ENCODE measurements around the gene CEL. TPM values are rescaled to one million over a fixed set of nuclear protein-coding genes. Genes with fewer than 3 reads are reported as not detected.
"Not testable (repeated sequence)": the region's sequence is repeated elsewhere in the genome, so short reads cannot be mapped to it uniquely, and the experiment has no call there.

Gene CEL
- total RNA-seq, 4 donors from 2014 or later, result 0.38 to 31.2 (median 8.4) TPM

DNA sequence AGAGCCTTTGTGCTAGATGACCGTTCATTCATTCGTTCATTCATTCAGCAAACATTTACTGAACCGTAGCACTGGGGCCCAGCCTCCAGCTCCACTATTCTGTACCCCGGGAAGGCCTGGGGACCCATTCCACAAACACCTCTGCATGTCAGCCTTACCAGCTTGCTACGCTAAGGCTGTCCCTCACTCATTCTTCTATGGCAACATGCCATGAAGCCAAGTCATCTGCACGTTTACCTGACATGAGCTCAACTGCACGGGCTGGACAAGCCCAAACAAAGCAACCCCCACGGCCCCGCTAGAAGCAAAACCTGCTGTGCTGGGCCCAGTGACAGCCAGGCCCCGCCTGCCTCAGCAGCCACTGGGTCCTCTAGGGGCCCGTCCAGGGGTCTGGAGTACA lies 6.0 kb downstream of the CEL start:
- 58 to 62% methylated on average over 11 of the region's 11 CpGs for WGBS, 2 donors
- TF ChIP-seq POLR2A (IDR thresholded peaks at IDR 0.05) (no peak), CTCF (IDR thresholded peaks at IDR 0.05) (no peak)
- DNase-seq (ENCODE audit: low spot score in 2 of 2), result no peak
- intact Hi-C loops (cut with DNase I; ENCODE audit: low total_unique reads), result no loop called here
- H3K4me3 ChIP-seq (ENCODE audit: low read depth, poor library complexity, severe bottlenecking), result no peak overlapping the region

DNA sequence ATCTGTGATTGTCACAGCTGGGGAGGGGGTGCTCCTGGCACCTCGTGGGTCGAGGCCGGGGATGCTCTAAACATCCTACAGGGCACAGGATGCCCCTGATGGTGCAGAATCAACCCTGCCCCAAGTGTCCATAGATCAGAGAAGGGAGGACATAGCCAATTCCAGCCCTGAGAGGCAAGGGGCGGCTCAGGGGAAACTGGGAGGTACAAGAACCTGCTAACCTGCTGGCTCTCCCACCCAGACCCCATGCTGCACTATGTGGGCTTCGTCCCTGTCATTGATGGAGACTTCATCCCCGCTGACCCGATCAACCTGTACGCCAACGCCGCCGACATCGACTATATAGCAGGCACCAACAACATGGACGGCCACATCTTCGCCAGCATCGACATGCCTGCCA lies 6.7 kb downstream of the CEL start:
- DNase-seq (ENCODE audit: low spot score in 2 of 2); intact Hi-C loops (cut with DNase I; ENCODE audit: low total_unique reads); H3K4me3 ChIP-seq (ENCODE audit: low read depth, poor library complexity, severe bottlenecking): not testable (repeated sequence)
- 100% methylated on average over 1 to 2 of the region's 15 CpGs for WGBS, 2 donors

GRCh38 chr9:133070500-133070961 lies 8.8 kb downstream of the CEL start:
- H3K4me3 ChIP-seq (ENCODE audit: low read depth, poor library complexity, severe bottlenecking); intact Hi-C loops (cut with DNase I; ENCODE audit: low total_unique reads); DNase-seq (ENCODE audit: low spot score in 2 of 2): not testable (repeated sequence)
- 86 to 94% methylated on average over 15 to 17 of the region's 17 CpGs for WGBS, 2 donors

- DNase-seq (ENCODE audit: low spot score in 2 of 2); H3K4me3 ChIP-seq (ENCODE audit: low read depth, poor library complexity, severe bottlenecking); intact Hi-C loops (cut with DNase I; ENCODE audit: low total_unique reads): not testable (repeated sequence)
- WGBS, 2 donors, result 82 to 96% methylated on average over 7 to 14 of the region's 31 CpGs
Observed at GRCh38 chr9:133070985-133071384, 9.2 kb downstream of the CEL start.

- TF ChIP-seq POLR2A (IDR thresholded peaks at IDR 0.05), result no peak
- TF ChIP-seq CTCF (IDR thresholded peaks at IDR 0.05), result no peak
- DNase-seq (ENCODE audit: low spot score in 2 of 2), result no peak
- 93 to 94% methylated on average over 6 to 7 of the region's 33 CpGs for WGBS, 2 donors
- intact Hi-C loops (cut with DNase I; ENCODE audit: low total_unique reads), result no loop called here
- H3K4me3 ChIP-seq (ENCODE audit: low read depth, poor library complexity, severe bottlenecking), result no peak overlapping the region
Observed at GRCh38 chr9:133071484-133072150, 9.8 kb downstream of the CEL start.

DNA sequence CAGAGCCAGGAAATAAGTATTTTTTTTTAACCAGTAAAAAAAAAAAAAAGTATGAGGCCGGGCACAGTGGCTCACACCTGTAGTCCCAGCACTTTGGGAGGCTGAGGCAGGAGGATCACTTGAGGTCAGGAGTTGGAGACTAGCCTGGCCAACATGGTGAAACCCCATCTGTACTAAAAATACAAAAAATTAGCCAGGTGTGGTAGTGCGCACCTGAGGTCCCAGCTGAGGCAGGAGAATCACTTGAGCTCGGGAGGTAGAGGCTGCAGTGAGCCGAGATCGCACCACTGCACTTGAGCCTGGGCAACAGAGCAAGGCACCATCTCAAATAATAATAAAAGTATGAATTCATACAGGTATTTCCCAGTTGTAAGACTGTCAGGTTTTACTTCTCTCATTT lies 10.4 kb downstream of the CEL start:
- WGBS, 2 donors, result 92 to 95% methylated on average over 5 of the region's 5 CpGs
- intact Hi-C loops (cut with DNase I; ENCODE audit: low total_unique reads); DNase-seq (ENCODE audit: low spot score in 2 of 2); H3K4me3 ChIP-seq (ENCODE audit: low read depth, poor library complexity, severe bottlenecking): not testable (repeated sequence)

GRCh38 chr9:133073086-133074014 lies 11.6 kb downstream of the CEL start:
- H3K4me3 ChIP-seq (ENCODE audit: low read depth, poor library complexity, severe bottlenecking), result no peak overlapping the region
- intact Hi-C loops (cut with DNase I; ENCODE audit: low total_unique reads), result no loop called here
- TF ChIP-seq POLR2A (IDR thresholded peaks at IDR 0.05) (no peak), CTCF (IDR thresholded peaks at IDR 0.05) (no peak)
- WGBS, 2 donors, result 84 to 85% methylated on average over 12 of the region's 12 CpGs
- no peak for DNase-seq (ENCODE audit: low spot score in 2 of 2)

All from lower leg skin (tissue), 4 donors.